Fibroblast of peridontal ligament (primary cell): ENCODE data around the gene SHISA8.

Experiments used
- DNase-seq: peaks from one replicate; pipeline ENCODE4 v3.0.0-alpha.2; 2010; ENCODE audit errors: extremely low read depth

SHISA8 gene

DNA sequence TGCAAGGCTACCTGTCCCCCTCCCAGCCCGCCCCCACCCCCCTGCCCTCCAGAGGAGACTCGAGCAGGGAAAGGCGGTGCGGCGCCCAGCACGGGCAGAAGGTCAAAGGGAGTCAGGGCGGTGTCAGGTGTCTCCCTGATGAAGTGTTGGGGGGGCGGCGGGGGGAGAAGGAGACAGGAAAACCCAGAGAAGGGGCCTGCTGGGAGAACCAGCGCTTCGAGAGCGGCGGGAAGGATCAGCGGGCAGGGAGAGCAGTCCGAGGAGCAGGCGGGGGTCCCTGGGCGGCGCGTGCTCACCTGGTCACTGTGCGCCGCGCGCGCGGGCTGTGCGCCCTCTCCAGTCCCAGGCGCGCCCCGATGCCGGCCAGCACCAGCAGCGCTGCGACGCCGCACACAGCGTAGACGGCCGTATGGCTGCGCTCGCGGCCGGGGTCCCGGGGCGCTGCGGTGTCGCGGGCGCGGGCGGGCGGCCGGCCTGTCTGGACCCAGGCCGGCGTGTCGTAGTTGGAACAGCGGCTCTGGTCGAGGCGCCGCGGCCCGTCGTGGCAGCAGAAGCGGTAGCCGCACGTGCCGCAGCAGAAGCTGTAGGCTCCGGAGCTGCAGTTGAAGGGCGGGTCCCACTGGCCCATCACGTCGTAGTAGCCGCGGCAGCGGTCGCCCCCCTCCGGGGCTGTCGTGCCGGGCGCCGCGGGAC is 886 bp downstream of the SHISA8 start:
- DNase-seq: no peak

DNA sequence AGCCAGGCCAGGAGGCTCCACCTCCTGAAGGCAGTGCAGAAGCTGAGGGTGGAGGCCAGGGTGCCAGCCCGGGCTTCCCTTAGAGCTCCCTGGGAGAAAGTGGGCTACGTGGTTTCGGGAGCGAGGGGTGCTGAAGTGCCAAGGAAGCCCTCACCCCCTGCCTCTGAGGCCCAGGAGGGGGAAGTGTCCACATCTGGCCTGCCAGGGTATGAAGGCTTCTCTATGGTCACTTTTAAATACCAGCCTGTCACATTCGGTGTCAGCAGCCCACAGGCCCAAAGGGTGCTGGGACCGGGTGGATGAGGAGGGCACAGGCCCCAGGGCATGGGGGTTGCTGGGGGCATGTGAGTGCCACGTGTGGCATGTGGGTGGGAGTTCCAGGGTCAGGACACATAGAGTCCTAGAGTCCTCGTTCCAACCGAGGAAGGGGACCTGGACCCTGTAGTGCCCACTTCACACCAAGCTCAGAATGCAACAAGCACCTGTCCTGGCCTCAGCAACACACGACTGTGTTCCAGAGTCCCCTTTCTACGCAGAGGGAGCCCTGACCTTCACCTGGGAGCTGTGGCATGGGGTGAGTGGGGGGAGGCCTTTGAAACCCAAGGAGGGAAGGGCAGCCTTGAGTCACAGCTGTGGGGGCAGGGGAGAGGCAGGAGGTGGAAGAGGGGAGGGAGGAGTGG is 1.7 kb downstream of the SHISA8 start:
- no peak for DNase-seq

DNA sequence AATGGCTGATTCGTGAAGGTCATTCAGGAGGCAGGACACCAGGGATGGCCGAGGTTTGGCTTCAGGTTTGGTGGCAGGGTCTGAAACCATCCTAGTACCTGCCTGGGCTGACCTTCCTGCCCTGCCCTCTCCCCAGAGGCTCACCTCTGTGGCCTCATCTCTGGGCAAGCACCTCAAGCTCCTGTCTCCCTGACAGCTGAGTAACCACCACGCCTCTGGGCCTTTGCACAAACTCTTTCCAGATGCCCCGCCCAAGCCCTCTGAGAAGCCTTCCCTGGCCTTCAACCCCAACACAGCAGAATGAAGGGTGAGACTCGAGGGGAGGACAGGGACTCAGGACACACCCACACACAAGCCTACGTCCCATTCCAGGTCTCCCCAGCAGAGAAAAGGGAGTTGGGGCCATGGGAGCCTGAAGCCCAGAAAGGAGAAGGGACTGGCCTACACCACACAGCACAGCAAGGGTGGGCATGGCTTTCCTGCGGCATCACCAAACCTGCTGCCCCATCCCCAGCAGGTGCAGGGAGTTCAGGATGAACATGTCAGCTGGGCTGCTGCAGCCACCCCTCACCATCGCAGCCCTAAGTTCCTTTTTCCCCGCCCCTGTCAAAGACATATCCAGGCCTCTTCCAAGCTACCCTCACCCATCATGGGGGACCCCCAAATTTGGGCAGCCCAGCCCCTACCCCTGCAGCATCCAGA is 2.4 kb downstream of the SHISA8 start:
- DNase-seq: no peak

DNA sequence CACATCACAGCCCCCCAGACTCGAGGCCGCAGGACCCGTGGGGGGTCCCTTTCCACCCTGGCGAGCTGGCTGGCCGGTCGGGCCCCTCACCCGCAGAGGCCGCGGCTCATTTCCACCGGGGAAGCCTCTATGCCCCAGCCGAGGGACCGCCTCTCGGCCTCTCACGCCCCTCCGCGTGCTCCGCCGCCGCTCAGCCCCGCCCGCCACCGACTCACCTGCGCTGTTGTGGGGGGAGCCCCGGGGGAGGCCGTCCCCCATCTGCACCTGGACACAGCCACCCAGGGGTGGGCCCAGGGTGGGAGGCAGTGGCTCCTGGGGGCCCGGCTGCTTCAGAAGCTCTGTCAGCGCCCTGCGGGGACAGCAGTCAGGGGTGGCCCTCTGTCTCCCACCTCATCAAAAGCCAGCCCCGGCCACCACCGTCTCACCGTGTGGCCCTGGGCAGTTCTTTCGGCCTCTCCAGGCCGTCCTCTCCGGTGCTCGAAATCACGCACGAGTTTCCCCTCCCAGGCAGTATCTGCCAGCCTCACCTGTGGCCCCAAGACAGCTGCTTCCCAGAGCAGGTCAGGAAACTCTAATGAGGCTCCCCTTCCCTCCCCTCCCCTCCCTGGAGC is 3.8 kb downstream of the SHISA8 start:
- no peak for DNase-seq

DNA sequence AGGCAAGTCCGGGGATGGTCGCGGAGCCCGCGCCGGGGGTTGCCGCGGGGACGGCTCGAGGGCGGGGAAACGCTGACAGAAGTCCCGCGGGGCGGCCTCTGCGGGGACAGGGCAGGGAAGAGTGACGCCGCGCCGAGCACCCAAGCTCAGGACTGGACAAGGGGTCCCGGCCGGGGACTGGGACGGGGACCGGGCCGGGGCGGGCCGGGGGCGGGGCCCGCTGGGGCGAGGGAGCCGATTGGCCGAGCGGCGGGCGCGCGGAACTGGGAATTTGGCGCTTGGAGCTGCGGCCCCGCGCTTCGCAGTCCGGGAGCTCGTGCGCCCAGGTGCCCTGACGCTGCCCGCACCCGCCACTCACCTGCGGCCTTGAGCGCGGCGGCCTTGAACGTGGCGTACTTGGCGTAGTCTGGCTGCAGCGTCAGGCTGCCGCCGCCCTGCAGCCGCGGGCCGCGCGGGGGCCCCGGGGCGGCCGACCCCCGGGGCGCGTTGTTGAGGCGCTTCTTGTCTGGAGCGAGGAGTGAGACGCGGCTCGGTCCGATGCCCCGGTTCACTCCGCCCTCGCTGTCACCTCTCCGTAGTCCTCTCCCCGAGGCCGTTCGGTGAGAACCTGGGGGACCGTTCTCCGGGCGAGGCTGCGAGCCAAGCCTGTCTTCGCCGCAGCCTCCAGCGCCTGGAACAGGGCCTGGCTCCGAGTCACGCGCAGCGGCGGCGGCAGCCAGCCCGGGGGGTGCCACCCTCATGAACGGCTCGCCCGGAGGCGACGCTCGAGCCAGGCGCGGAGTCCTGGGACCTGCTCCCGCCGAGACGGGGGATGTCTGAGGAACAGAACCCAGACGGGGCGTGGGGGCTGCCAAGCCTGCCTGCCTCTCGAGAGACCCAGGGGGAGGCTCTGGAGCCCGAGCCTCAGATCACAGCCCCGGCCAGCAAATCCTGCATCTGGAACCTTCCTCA is 4.5 kb downstream of the SHISA8 start:
- DNase-seq: peak; percentile 11

DNA sequence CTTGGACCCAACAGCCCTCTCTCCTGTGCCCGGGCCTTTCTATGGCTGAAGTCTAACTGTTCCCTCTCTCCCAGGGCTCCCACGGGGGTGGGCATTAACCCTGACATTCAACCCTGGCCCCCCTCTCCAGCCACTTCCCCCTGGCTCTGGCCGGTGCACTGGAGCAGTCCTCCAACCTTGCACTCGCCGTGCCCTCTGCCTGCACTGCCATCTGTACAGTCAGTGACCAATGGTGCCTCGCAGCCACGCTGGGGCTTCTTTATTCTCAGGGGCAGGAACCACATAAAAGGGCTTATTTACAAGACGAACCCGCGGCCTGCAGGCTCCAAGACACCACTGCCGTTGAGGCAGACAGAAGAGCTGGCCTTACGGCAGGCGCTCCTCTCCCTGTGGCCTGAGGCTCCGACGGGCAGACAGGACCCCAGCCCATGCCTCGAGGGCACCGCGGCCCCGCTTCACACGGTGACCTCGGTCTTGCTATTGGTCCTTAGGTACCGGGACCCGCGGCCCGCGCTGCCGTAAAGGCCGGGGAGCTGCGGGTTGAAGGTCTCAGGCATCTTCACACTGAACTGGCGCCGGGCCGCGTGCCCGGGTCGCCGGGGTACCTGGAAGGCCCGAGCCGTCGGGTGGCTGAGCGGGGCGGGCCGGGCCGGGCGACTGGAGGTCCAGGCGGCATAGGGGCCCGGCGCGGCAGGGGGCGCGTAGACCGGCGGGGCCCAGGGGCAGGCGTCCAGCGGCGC is 5.4 kb downstream of the SHISA8 start:
- no peak for DNase-seq

DNA sequence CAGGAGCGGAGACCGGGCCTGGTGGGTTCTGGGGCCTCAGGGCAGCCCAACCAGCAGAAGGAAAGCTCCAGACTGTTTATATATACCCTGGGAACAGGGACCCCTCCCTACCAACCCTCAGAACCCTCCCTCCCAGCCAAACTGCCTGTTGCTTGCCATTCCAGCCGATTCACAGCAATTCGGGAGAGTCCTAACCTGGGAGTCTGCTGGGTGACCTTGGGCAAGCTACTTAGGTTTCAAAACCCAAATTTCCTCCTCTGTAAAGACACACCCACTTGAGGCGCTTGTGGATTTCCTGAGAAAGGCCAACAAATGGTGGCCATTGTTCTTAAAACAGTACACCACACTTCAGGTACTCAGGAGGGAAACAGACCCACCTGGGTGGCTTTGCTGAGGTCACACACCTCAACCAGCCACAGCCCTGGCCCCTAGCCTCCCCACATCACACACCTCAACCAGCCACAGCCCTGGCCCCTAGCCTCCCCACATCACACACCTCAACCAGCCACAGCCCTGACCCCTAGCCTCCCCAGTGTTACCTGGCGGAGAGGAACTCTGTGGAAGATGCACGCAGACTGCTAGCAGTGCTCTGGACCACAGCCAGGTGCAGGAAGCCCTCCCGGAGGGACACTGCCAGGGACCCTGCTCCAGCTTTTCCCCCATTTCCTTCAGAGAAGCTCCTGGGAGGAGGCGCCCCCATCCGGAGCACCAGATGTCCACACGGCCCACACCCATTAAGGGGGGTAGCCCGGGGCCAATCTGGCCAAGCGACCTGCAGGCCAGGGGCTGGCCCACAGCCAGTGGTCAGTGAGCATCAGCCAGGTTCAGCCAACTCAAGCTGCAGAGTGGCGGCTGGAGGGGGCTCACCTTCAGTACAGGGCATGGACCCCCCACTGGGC is 6.2 kb downstream of the SHISA8 start:
- DNase-seq: no peak

DNA sequence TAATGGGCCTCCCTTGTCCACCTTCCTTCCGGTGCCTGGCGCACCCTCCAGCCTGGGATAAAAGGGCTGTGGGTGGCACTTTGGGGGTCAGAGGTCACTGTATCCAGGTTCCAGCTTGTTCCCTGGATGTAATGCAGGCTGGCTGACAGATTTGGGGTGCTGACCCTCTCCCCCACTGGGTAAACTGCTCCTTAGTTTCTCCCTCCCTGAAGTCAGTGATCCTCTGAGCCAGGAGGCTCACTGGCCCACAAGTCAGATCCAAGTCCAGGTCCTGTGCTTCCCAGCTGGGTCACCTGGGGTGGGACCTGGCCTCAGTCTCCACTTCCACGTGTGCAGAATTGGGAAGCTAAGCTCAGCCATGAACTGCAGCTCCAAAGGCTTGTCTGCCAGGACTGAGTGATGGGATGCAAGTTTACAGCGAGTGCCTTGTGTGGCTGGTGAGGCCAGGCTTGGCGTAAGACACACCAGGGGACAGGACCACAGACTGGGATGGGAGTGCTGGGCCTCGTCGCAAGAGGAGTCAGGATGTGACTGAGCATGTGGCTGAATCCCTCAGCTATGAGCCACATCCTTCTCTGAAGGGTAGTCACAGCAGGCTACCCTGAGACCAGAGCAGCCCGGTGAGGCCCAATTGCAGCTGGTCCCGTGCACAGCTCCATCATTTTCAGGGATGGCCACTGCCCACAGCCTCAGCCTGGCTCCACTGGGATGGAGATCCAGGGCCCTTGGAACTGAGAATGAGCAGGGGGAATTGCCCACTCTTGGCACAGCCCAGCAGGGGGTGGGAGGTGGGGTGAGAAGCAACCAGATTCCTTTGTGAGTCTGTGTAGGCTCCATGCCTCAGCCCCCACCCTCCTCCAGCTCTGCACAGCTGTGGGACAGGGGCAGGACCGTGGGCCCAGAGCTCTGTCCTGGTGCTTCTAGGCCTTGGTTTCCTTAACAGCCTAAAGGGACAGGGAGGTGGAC is 7.2 kb downstream of the SHISA8 start:
- no peak for DNase-seq

DNA sequence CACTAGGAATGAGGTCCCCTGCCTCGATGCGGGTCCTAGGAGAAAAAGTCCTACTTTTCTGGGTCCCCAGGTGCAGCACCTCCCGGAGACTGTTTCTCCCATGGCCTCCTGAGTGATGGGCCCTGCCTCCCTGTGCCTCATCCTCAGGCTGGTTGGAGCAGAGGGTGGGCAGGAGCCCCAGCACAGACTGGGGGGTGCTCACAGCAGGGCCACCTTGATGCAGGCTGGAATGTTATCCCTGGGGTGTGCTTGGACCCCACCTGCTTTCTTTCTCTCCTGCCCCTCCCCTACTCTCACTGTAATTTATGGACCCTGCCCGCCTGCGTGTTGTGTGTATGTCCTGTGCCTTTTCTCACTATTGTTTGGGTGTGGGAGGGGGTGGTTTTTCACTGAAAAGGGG is 8.1 kb downstream of the SHISA8 start:
- DNase-seq: no peak

DNA sequence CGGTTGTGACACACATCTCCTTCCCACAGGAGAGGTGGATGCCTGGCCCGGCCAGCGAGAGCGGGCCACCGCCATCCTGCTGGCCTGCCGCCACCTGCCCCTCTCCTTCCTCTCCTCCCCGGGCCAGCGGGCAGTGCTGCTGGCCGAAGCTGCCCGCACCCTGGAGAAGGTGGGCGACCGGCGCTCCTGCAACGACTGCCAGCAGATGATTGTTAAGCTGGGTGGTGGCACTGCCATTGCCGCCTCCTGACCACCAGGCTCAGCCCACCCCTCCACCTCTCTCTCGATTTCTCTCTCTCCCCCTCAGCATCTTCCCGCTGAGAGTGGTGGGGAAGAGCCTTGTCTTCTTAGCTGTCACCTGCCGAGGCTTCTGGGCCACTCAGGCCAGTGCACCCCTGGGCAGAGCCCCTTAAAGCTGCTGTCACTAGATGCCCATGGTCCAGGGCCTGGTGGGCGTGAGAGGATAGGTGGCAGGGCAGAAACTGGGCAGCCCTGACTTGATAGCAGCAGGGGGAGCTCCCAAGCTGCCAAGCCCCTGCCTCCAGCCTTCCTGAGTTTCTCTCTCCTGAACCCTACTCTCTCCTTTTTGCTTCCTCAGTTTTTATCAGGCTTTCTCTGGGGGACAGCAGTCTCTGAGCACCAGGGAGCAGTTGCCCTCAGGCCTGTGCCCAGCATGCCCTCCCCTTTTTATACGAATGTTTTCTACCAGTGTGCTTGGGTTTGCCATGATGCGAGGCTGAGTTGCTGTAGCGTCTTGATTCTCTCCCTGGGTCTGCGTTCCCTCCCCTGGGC is 9.3 kb downstream of the SHISA8 start:
- no peak for DNase-seq

DNA sequence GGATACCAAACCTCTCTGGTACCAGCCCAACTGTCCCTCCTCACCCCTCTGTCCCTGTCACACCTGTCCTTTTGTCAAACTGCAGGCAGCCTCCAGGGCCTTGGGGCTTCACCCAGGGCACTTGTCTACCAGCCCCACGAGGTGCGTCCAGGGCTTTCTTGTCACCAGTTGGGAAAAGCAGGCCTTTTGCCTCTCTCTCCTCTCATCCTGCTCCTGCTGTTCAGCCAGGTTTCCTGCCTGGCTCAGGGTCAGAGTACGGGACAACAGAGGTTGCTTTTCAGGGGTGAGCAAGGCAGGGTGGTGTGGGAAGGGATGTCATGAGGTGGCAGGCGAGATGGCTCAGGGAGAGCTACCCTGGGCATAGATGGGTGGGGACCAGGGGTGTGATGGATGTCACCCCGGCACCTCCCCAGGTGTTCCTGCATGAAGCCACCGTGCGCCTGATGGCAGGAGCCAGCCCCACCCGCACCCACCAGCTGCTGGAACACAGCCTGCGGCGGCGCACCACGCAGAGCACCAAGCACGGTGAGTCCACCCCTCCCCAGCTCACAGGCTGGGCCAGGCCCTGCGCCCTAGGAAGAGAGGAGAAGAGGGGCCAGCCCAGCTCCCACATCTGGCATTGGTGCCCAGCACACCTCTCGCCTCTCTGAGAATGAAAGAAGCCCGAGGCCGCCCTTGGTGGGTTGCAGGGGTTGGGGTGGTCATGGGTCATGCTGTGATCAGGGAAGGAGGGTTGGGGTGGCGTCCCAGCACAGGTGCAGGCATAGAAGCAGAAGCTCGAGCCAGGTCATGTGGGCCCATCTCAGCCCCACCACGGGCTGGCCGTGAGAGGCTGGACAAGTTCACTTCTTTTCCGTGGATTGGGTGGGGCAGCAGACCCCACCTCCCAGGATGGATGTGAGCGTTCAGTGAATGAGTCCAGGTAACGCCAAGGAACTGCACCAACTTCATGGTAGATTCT is 10.1 kb downstream of the SHISA8 start:
- no peak for DNase-seq

DNA sequence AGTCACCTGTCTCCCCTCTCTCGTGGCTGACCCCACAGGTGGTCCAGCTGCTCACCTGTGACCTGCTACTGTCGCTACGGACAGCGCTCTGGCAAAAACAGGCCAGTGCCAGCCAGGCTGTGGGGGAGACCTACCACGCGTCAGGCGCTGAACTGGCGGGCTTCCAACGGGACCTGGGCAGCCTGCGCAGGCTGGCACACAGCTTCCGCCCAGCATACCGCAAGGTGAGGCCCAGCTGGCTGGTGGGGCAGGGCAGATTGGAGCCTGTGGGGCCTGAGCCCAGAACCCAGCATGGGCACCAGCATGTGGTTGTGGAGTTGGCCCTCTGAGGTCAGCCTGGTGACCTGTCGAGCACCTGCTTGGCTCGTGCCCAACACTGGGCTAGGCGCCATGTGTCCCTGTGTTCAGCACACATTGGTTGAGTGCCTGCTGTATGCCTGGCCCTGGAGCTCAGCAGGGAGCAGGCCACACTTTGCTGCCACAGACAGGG is 11.9 kb downstream of the SHISA8 start:
- no peak for DNase-seq

DNA sequence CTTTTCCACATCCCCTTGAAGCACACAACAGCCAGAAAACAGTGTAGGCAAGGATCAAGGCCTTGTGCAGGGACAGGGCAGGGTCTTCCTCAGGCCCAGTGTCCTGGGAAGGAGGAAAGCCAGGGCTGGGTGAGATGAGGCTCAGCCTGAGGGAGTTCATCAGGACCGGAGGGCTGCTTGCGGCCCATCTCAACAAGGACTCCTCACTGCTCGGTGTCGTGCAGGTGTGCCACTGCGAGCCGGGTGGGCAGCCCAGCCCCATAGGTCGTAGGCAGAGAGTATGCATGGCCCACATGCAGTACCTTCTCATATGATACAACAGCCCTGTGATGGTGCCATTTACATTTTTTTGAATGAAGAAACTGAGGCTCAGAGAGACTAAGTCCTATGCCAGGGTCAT is 12.9 kb downstream of the SHISA8 start:
- DNase-seq: no peak

DNA sequence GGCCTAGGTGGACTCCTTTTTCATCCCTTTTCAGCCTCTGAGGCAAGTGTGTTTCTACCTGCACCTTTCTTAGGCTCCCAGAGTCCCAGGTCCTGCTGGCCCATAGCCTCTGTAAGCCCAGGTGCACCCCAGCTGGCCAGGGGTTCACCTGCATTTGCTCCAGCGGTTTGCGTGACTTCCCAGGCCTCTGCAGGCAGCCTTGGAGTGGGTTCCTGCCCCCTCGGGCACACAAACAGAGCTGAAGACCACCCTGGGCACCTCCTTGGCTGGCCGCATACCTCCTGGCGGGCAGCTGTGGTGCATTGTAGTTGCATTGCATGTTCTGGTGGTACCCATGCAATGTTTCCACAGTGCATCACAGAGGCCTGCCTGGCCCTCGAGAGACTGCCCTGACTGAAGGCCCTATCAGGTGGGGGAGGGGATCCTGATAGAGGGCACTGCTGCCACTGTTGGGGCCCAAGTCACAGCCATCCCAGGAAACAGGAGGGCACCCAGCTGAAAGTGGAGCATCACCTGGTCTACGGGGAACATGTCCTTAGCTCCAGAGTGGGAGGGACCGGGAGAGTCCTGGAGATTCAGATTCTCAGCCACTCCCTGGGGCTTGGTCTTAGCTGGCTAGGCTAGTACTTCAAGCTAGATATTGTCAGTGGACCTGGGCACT is 14.1 kb downstream of the SHISA8 start:
- DNase-seq: no peak

DNA sequence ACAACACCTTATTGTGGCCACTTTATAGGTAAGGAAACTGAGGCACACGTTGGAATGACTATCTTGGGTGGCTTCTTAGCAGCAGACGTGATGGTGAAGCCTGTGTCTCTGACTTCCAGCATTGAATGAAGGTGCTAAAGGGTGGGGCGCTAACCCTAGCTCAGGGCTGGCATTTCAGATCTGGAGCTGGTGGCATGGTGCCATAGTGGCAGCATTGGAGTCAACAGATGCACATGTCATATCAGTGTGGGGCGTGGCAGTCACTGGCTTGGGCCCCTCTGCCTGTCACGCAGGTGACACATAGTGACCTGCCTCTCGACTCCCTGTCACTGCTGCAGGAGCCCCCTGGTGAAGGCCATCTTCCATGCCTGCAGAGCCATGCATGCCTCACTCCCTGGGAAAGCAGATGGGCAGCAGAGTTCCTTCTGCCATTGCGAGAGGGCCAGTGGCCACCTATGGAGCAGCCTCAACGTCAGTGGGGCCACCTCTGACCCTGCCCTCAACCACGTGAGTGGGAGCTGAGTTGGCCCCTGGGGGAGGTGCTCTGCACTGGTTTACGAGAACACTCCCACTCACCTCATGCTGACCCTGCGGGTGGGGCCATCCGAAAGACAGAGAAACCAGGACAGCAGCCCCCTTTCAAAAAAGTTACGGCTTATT is 14.8 kb downstream of the SHISA8 start:
- DNase-seq: no peak
